ENCODE results near the gene CSGALNACT2. TPM values are rescaled to one million over a fixed set of nuclear protein-coding genes. Genes with fewer than 3 reads are reported as not detected.

CSGALNACT2 gene
- polyA plus RNA-seq, 3 donors = 17.9 to 20.7 (median 18.9) TPM

DNA sequence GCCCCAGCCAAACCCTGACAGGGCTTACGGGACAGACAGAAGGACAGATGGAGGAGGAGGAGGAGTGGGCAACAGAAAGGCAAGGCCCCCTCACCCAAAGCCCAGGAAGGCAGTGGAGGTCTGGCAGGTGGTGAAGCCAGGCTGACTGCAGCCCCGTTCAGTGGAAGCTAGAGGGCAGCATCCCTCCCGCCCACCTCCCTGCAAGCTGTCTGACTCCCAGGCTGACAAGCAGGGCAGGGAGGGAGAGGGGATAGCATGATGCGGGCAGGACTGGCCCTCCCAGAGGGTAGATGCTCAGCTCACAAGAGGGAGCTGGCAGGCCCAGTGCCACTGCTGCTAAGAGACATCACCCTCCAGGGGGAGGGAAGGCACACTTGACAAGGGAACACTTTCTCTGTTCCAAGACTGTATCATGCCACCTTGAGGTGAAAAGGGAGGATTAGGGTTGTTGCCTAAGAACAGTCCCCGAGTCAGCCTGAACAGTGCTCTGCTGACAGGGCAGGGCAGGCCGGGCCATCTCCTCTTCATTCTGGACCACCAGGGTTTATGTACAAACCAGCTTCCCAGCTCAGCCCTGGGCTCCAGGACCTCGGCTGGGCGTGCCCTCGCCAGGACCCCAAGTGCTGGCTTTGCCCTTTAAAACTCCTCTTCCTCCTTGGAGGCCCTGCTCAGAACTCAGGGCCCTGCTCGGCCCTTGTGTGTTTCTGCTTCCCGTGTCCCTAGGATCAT is 66.9 kb downstream of the CSGALNACT2 start:
- no peak for DNase-seq (ENCODE audit: extremely low read depth in 1 of 11, low read depth in 9 of 11, low spot score in 4 of 11)

- DNase-seq (ENCODE audit: extremely low read depth in 1 of 11, low read depth in 9 of 11, low spot score in 4 of 11) = no peak
Measured at GRCh38 chr10:43205681-43206390, 67.6 kb downstream of the CSGALNACT2 start.

DNA sequence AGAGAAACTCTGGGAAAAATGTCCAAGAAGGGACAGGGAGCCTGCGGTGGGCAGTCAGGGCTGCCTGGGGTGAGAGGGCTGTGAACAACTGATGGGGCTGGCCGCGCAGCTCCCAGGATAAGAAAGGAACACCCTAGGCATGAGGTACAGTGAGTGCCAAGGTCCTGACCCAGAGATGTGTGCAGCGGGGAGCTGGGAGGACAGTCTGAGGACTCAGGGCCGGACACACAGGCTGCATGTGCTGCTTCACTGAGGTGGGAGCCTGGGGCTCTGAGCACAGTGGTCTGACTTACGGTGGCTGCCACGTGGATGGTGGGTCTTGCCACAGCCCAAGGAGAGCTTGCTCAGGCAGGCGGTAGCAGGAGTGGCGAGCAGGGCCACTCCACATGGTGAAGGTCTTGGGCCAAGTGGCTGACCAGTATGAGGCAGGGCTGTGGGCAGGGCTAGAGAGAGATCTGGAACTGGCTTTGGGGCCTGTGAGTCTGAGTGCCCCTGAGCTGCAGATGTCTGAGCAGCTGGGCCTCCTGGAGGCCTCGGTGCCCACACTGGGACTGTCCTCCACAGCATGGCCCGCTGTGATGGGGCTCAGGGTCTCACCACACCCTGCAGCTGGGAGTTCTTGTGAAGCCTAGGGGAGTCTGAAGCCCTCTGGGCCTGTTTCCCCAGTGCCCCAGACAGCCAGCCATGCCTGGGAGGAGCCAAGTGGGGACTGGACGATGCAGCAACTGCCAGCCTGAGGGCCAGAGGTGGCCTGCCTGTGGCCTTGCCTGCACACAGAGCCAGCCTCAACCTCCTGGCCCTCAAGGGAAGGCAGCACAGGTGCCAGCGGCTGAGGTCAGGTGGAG is 68.4 kb downstream of the CSGALNACT2 start:
- DNase-seq (ENCODE audit: extremely low read depth in 1 of 11, low read depth in 9 of 11, low spot score in 4 of 11) = no peak

- no peak for DNase-seq (ENCODE audit: extremely low read depth in 1 of 11, low read depth in 9 of 11, low spot score in 4 of 11)
Measured at GRCh38 chr10:43208147-43209073, 70.2 kb downstream of the CSGALNACT2 start.

DNA sequence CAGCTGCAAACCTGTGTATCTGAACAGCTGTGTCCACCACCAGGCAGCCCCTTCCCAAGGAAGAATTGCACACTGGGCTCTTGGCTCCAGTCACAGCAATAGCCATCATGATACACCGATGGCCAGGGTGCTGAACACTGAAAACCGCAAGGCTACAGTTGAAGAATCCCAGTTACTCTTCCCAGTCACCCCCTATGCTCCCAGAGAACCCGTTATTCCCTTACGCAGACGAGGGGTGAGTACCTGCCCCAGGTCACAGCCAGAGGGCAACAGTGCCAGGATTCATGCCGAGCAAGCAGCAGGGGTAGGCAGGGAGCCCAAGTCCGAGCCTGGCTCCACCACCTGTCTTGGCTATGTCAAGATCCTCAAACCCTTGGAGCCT is 70.8 kb downstream of the CSGALNACT2 start:
- DNase-seq (ENCODE audit: extremely low read depth in 1 of 11, low read depth in 9 of 11, low spot score in 4 of 11) = no peak

DNA sequence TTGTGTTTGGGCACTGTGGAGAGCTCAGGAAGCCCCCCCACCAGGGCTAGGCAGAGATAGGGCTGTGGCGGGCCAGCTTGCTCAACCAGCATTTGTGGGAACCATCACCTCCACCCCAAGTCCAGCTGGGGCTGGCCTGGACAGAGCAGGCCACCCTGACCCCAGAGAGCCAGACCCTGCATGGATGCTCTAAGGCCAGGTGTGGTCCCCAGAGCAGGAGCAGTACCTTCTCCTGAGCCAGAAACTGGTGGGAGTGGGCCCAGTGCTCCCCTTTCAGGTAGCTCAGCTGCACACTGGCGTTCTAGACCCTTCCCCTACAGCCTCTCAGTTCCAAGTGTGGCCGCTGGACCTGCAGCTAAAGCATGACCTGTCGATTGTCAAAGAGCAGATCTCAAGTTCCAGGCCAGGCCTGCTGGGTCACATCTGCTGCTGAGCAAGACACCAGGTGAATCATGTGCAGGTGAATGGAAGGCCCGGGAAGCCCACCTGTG is 71.5 kb downstream of the CSGALNACT2 start:
- no peak for DNase-seq (ENCODE audit: extremely low read depth in 1 of 11, low read depth in 9 of 11, low spot score in 4 of 11)

- no peak for DNase-seq (ENCODE audit: extremely low read depth in 1 of 11, low read depth in 9 of 11, low spot score in 4 of 11)
Measured at GRCh38 chr10:43210556-43210955, 72.3 kb downstream of the CSGALNACT2 start.

DNA sequence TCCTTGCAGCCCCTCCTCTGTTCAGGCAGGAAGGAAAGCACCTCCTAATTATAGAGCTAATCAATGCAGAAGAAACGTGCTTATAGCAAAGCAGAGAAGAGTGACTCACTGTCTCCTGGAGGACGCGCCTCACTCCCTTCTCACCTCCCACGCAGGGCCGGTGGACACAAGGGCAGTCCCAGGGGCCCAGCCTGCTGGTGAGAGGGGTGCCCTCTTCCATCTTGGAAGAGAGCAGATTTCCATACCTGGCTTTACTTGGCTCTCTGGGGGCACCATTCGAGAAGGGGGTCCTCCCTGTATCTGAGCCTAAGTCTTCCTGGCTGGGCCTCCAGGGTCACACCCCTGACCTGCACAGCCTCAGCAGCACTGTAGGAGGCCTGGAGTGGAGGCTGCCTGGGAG is 72.8 kb downstream of the CSGALNACT2 start:
- no peak for DNase-seq (ENCODE audit: extremely low read depth in 1 of 11, low read depth in 9 of 11, low spot score in 4 of 11)

DNA sequence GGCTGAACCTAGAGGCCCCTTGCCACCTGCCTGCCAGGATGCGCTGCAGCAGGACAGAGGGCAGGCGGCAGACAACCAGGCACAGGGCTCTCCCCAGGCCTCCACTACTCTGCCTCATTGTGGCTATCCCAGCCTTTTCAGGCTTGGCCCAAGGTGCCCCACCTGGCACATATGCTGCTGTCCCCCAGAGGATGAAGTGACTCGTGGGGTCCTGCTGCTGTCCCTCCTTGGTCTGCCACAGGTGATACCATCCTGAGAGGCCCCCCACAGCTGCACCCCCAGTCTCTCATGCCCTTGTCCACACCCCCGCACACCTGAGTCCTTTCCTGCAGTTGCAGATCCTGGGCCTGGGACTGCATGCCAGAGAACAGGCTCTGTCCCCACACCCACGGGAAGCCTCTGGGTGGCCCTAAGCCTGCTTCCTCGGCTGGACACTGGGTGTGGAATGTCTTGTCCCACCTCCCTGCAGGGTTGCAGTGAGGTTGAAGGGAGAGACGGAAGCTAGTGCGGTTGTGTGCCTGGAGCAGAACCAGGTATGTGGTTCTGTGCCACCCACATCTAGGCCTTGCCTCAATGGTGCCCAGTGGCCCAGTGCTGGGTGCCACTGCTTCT is 73.3 kb downstream of the CSGALNACT2 start:
- DNase-seq (ENCODE audit: extremely low read depth in 1 of 11, low read depth in 9 of 11, low spot score in 4 of 11) = no peak

DNA sequence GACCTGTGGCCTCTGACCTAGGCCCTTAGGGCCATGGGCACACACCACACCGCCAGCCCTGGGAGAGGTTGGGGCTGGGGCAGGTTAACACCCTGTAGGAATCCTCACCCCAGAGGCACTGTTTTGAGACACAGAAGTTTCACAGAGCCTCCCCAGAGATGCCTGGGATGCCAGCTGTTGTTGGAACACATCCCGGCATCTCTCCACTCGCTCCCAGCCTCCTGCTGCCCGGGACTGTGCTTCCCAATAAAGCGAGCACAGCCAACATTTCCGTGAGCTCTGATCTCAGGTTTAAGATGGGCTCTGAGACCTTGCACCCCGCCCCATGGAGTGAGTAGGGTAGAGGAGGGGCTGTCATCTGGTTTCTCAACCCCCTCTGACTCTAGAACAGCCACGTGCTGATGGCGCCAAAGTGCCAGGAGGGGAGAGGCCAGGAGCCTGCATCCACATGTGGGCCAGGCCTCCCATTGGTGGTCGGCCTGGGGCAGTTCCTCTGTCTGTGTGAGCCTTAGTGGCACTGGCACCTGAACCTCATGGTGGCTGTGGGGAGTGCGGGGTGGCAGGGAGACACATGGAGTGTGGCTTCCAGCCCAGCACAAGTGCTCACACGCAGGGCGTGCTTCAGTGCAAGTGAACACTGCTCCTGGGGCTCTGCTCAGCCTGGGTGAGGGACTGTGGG is 73.9 kb downstream of the CSGALNACT2 start:
- DNase-seq (ENCODE audit: extremely low read depth in 1 of 11, low read depth in 9 of 11, low spot score in 4 of 11) = no peak

- DNase-seq (ENCODE audit: extremely low read depth in 1 of 11, low read depth in 9 of 11, low spot score in 4 of 11) = no peak
Measured at GRCh38 chr10:43214071-43214955, 76.1 kb downstream of the CSGALNACT2 start.

DNA sequence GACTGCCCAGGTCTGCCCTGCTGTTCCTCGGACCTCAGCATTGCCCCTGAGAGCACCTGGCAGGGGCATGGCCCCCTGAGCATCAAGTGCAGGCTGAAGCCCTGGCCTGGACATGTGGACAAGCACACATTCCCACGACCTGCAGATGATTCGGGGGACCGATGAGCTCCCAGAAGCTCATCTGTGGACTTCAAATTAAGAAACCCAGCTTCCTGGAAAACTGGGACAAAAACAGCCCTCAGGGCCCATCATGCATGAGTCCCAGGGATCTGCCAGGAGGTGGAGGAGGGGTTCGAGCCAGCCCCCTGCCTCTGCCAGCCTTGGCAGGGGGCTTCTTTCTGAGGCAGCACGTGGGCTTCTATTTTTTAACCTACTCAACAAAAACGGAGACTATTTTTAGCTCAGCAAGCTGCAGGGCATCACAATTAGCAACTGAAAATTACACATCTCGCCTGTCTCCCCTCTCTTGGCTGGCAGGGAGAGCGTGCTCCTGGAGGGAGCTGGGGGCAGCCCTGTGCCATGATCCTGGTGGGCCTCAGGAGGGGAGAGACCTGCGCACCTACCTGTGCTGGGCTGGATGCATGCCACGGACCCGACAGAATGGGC is 76.8 kb downstream of the CSGALNACT2 start:
- DNase-seq (ENCODE audit: extremely low read depth in 1 of 11, low read depth in 9 of 11, low spot score in 4 of 11) = no peak

- no peak for DNase-seq (ENCODE audit: extremely low read depth in 1 of 11, low read depth in 9 of 11, low spot score in 4 of 11)
Measured at GRCh38 chr10:43215758-43216455, 77.7 kb downstream of the CSGALNACT2 start.

DNA sequence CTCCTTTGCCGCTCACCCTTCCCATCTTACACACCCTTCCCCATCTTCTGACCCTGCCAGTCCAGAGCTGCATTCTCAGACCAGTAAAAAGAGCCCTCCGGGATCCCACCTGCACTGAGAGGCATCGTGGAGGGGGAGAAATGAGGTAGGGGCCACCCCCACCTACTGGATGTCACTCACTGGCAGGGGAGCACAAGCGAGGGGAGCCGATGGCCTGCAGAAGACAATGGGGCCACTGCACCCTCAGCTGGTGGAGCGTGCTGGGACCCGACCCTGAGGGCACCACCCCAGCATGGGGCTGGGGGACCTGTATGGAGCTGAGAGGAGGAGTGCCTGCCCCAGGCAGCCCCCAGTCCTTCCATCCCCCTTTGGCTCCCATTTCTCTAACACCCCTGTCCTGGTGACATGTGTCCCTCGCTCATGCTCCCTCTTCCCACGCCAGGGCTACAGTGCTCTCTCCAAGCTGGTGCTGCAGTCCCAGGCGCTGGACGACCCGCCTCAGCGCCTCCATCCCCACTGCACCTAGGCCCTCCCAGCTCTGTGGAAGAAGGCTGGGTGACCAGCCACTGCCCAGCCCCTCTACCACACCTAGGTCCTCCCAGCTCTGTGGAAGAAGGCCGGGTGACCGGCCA is 78.8 kb downstream of the CSGALNACT2 start:
- DNase-seq (ENCODE audit: extremely low read depth in 1 of 11, low read depth in 9 of 11, low spot score in 4 of 11) = no peak

DNA sequence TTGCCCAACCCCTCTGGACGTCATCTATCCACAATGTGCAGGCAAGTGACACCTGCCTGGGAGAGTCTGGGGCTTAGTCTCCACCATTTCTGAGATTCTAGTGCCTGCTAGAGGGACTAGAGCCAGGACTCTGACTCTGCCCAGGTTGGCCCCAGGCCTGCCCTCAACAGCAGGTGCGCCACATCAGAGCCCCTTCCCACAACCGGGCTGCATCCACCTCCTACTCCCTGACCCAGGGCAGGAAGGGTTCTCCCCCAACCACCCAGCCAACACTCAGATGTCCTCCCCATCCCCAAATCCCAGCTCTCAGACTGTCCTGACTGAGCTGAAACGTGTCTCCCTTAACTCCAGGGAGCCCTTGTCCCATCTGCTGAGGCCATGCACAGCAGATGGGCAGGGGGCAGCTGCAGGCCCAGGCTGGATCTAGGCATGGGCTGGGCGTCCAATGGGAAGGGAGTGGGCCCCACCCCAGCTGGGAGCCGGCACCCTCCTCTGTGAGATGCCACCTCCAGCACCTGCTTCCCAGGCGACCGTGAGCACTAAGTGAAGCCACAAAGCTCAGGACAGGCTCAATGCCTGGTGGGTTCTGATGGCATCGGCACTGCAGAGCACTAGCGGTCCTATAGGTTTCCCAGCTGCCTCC is 79.4 kb downstream of the CSGALNACT2 start:
- DNase-seq (ENCODE audit: extremely low read depth in 1 of 11, low read depth in 9 of 11, low spot score in 4 of 11) = no peak
